Mucosa of stomach (tissue), 1 donor: ENCODE data around the gene SERPINE3.

ENCODE experiments used
- H3K27me3 ChIP-seq: one replicate; pipeline ENCODE4 v1.7.0; 2013; ENCODE audit warnings: mild to moderate bottlenecking, low read length; ENCODE audit not compliant: control insufficient read depth, insufficient read depth
- H3K36me3 ChIP-seq: one replicate; pipeline ENCODE4 v1.7.0; 2013; ENCODE audit warnings: low read length; ENCODE audit not compliant: control insufficient read depth, insufficient read depth
- H3K4me1 ChIP-seq: one replicate; pipeline ENCODE4 v1.7.0; 2013; ENCODE audit warnings: mild to moderate bottlenecking, low read length; ENCODE audit not compliant: control insufficient read depth, insufficient read depth
- H3K4me3 ChIP-seq: one replicate; pipeline ENCODE4 v1.7.0; 2013; ENCODE audit warnings: low read length
- H3K9ac ChIP-seq: one replicate; pipeline ENCODE4 v1.7.0; 2013; ENCODE audit warnings: mild to moderate bottlenecking, low read length, moderate library complexity
- H3K9me3 ChIP-seq: one replicate; pipeline ENCODE4 v1.7.0; 2013; ENCODE audit warnings: mild to moderate bottlenecking, low read length, moderate library complexity; ENCODE audit not compliant: control insufficient read depth
- donor health status: Pancreatic carcinoma.

The SERPINE3 gene

GRCh38 chr13:51339354-51339753 lies at the start of gene SERPINE3:
SERPINE3 (plus strand) TSS chr13:51339691; CDS start chr13:51341092, 1,401 bp downstream.
- Histone ChIP-seq H3K27me3 (no peaks in the 10 kb centered on the region), H3K9ac (no peak within 1 kb of the TSS), H3K9me3 (no peaks in the 10 kb centered on the region), H3K4me3 (no peak within 1 kb of the TSS), H3K36me3 (no peaks in the 10 kb centered on the region), H3K4me1 (no peaks in the 10 kb centered on the region)

GRCh38 chr13:51291341-51291740 lies 48.1 kb upstream of the SERPINE3 start:
- Histone ChIP-seq H3K9ac (no peak overlapping the region), H3K4me3 (no peak overlapping the region), H3K27me3 (no peaks in the 10 kb centered on the region)

GRCh38 chr13:51292000-51292565 lies 47.4 kb upstream of the SERPINE3 start:
- no peaks in the 10 kb centered on the region for H3K36me3 ChIP-seq
- no peaks in the 10 kb centered on the region for H3K9me3 ChIP-seq
- H3K4me1 ChIP-seq: peaks cover 6% of the 10 kb centered on the region
- no peaks in the 10 kb centered on the region for H3K27me3 ChIP-seq
- no peak overlapping the region for H3K9ac ChIP-seq
- no peak overlapping the region for H3K4me3 ChIP-seq

More at GRCh38 chr13:51291341-51291740, 48.1 kb upstream of the SERPINE3 start:
- Histone ChIP-seq H3K4me1 (peaks cover 6% of the 10 kb centered on the region), H3K9me3 (no peaks in the 10 kb centered on the region), H3K36me3 (no peaks in the 10 kb centered on the region)

GRCh38 chr13:51297556-51297955 lies 41.9 kb upstream of the SERPINE3 start:
- H3K4me1 ChIP-seq: peaks cover 5% of the 10 kb centered on the region

GRCh38 chr13:51298812-51299211 lies 40.7 kb upstream of the SERPINE3 start:
- Histone ChIP-seq H3K36me3 (no peaks in the 10 kb centered on the region), H3K4me1 (no peaks in the 10 kb centered on the region), H3K4me3 (no peak overlapping the region), H3K27me3 (no peaks in the 10 kb centered on the region), H3K9ac (no peak overlapping the region), H3K9me3 (no peaks in the 10 kb centered on the region)

More at GRCh38 chr13:51297556-51297955, 41.9 kb upstream of the SERPINE3 start:
- Histone ChIP-seq H3K27me3 (no peaks in the 10 kb centered on the region), H3K36me3 (no peaks in the 10 kb centered on the region), H3K9ac (no peak overlapping the region), H3K9me3 (no peaks in the 10 kb centered on the region), H3K4me3 (no peak overlapping the region)

- no peak overlapping the region for H3K4me3 ChIP-seq
- H3K9me3 ChIP-seq: no peaks in the 10 kb centered on the region
- H3K36me3 ChIP-seq: no peaks in the 10 kb centered on the region
- no peak overlapping the region for H3K9ac ChIP-seq
- no peaks in the 10 kb centered on the region for H3K4me1 ChIP-seq
- no peaks in the 10 kb centered on the region for H3K27me3 ChIP-seq
Measured at GRCh38 chr13:51303063-51303552, 36.4 kb upstream of the SERPINE3 start.

GRCh38 chr13:51303882-51304281 lies 35.6 kb upstream of the SERPINE3 start:
- H3K4me1 ChIP-seq: no peaks in the 10 kb centered on the region
- H3K9me3 ChIP-seq: no peaks in the 10 kb centered on the region
- no peak overlapping the region for H3K9ac ChIP-seq
- H3K27me3 ChIP-seq: no peaks in the 10 kb centered on the region
- no peak overlapping the region for H3K4me3 ChIP-seq
- H3K36me3 ChIP-seq: no peaks in the 10 kb centered on the region

GRCh38 chr13:51305271-51305967 lies 34.1 kb upstream of the SERPINE3 start:
- Histone ChIP-seq H3K36me3 (no peaks in the 10 kb centered on the region), H3K4me3 (no peak overlapping the region), H3K9ac (no peak overlapping the region), H3K27me3 (no peaks in the 10 kb centered on the region), H3K4me1 (no peaks in the 10 kb centered on the region), H3K9me3 (no peaks in the 10 kb centered on the region)

- H3K36me3 ChIP-seq: no peaks in the 10 kb centered on the region
- no peaks in the 10 kb centered on the region for H3K27me3 ChIP-seq
- no peaks in the 10 kb centered on the region for H3K4me1 ChIP-seq
- H3K9me3 ChIP-seq: no peaks in the 10 kb centered on the region
- H3K4me3 ChIP-seq: no peak overlapping the region
- no peak overlapping the region for H3K9ac ChIP-seq
Measured at GRCh38 chr13:51308781-51309180, 30.7 kb upstream of the SERPINE3 start.

- H3K4me1 ChIP-seq: no peaks in the 10 kb centered on the region
- no peaks in the 10 kb centered on the region for H3K36me3 ChIP-seq
- no peak overlapping the region for H3K9ac ChIP-seq
- no peak overlapping the region for H3K4me3 ChIP-seq
- H3K27me3 ChIP-seq: no peaks in the 10 kb centered on the region
- H3K9me3 ChIP-seq: no peaks in the 10 kb centered on the region
Measured at GRCh38 chr13:51311231-51311630, 28.3 kb upstream of the SERPINE3 start.

GRCh38 chr13:51311957-51312520 lies 27.5 kb upstream of the SERPINE3 start:
- Histone ChIP-seq H3K9ac (no peak overlapping the region), H3K27me3 (no peaks in the 10 kb centered on the region), H3K9me3 (no peaks in the 10 kb centered on the region), H3K36me3 (no peaks in the 10 kb centered on the region), H3K4me3 (no peak overlapping the region), H3K4me1 (no peaks in the 10 kb centered on the region)

- Histone ChIP-seq H3K9ac (no peak overlapping the region), H3K4me3 (no peak overlapping the region), H3K27me3 (no peaks in the 10 kb centered on the region), H3K36me3 (no peaks in the 10 kb centered on the region), H3K4me1 (no peaks in the 10 kb centered on the region), H3K9me3 (no peaks in the 10 kb centered on the region)
Measured at GRCh38 chr13:51313619-51314018, 25.9 kb upstream of the SERPINE3 start.
